ENCODE results near the gene IFIT1. TPM values are rescaled to one million over a fixed set of nuclear protein-coding genes. Genes with fewer than 3 reads are reported as not detected.

IFIT1 gene
- total RNA-seq, 1 donor from 2014 or later, result 13.2 TPM

- Histone ChIP-seq H3K4me3 (no peak overlapping the region), H3K9ac (no peak overlapping the region)
- no peak overlapping the region for H3K4me3 Mint-ChIP-seq
These were observed 59.8 kb downstream of the IFIT1 start for GRCh38 chr10:89452193-89452592.

DNA sequence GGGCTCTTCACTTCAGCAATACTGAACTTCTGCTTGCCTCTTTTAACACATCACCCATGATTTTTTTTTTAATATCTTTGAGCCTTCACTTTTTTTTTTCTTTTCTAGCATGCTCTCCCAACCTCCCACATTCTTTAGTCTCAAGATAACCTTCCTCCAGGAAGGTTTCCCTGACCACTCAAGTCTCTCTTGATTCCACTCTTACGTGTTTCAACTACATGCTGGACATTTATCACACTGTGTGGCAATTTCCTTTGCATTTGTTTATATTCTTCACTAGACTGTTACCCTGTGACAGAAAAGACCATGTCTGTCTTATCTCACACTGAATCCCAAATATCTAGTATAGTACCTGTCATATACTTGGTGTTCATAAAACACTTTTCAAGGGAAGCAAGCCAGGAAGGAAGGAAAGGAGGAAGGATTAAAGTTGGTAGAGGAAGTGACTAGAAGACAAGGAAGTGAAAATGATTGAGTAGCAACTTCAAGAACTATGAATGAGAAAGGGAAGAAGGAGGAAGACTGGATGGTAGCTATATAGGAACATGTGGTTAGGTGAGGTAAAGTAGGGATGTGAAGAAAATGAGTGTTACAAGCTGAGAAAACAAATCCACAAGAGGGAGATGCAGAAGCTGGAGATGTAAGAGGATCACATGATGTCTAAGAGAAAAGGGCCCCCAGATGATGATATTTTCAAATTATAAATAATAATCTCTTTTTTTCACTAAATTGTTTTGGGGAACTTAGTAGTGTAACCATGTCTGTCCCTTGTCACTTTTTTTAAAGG lies 62.3 kb downstream of the IFIT1 start:
- Histone ChIP-seq H3K4me3 (no peak overlapping the region), H4K20me1 (ENCODE audit: low read depth) (no peaks in the 10 kb centered on the region), H3K27me3 (no peaks in the 10 kb centered on the region), H3K4me2 (no peak overlapping the region), H2AFZ (replicated peaks) (no peak overlapping the region), H3K27ac (no peak overlapping the region), H3K36me3 (no peaks in the 10 kb centered on the region), H3K9ac (no peak overlapping the region), H3K79me2 (ENCODE audit: low read depth) (no peaks in the 10 kb centered on the region), H3F3A (ENCODE audit: low read depth) (no peaks in the 10 kb centered on the region), H3K4me1 (no peaks in the 10 kb centered on the region), H3K9me3 (ENCODE audit: low read depth) (no peaks in the 10 kb centered on the region)
- DNase-seq (ENCODE audit: low spot score), result no peak
- H3K4me1 Mint-ChIP-seq, result no peaks in the 10 kb centered on the region
- H3K27ac Mint-ChIP-seq, result no peak overlapping the region
- H3K27me3 Mint-ChIP-seq (ENCODE audit: insufficient read depth, low read depth), result peaks cover 4% of the 10 kb centered on the region
- TF ChIP-seq EZH2phosphoT487 (IDR thresholded peaks at IDR 0.05) (no peak), CTCF (IDR thresholded peaks at IDR 0.05) (no peak), EZH2 (IDR thresholded peaks at IDR 0.05) (no peak)
- H3K4me3 Mint-ChIP-seq, result no peak overlapping the region
- no peaks in the 10 kb centered on the region for H3K36me3 Mint-ChIP-seq
- no peaks in the 10 kb centered on the region for H3K9me3 Mint-ChIP-seq

More at GRCh38 chr10:89452193-89452592, 59.8 kb downstream of the IFIT1 start:
- no peak overlapping the region for H2AFZ ChIP-seq (replicated peaks)
- TF ChIP-seq EZH2 (IDR thresholded peaks at IDR 0.05) (no peak), CTCF (IDR thresholded peaks at IDR 0.05) (no peak), EZH2phosphoT487 (IDR thresholded peaks at IDR 0.05) (no peak)
- no peaks in the 10 kb centered on the region for H3K79me2 ChIP-seq (ENCODE audit: low read depth)
- no peaks in the 10 kb centered on the region for H3K4me1 ChIP-seq
- Mint-ChIP-seq H3K27ac (no peak overlapping the region), H3K9me3 (no peaks in the 10 kb centered on the region), H3K27me3 (ENCODE audit: insufficient read depth, low read depth) (peaks cover 4% of the 10 kb centered on the region), H3K4me1 (no peaks in the 10 kb centered on the region), H3K36me3 (no peaks in the 10 kb centered on the region)
- H3K9me3 ChIP-seq (ENCODE audit: low read depth), result no peaks in the 10 kb centered on the region
- no peak for DNase-seq (ENCODE audit: low spot score)
- H3K36me3 ChIP-seq, result no peaks in the 10 kb centered on the region
- H3K4me2 ChIP-seq, result no peak overlapping the region
- no peaks in the 10 kb centered on the region for H3F3A ChIP-seq (ENCODE audit: low read depth)
- H3K27ac ChIP-seq, result no peak overlapping the region
- no peaks in the 10 kb centered on the region for H4K20me1 ChIP-seq (ENCODE audit: low read depth)
- no peaks in the 10 kb centered on the region for H3K27me3 ChIP-seq

Other genes starting within 250 kb of the IFIT1 start
- gene CH25H, start 185.3 kb upstream of the IFIT1 start, total RNA-seq (ENCODE audit: low replicate concordance), result not detected in 2 replicates
- gene LIPA, start 140.8 kb upstream of the IFIT1 start, total RNA-seq (ENCODE audit: low replicate concordance), result 15.5 and 18.9 TPM in 2 replicates
- 0.06 and 0.22 TPM in 2 replicates for gene IFIT2, start 90.6 kb upstream of the IFIT1 start, total RNA-seq (ENCODE audit: low replicate concordance)
- 0.06 TPM in 1 of 2 replicates, not detected in the other for gene IFIT3, start 64.6 kb upstream of the IFIT1 start, total RNA-seq (ENCODE audit: low replicate concordance)
- gene IFIT1B, start 14.6 kb upstream of the IFIT1 start, total RNA-seq (ENCODE audit: low replicate concordance), result not detected in 2 replicates
- gene IFIT5, start 21.9 kb downstream of the IFIT1 start, total RNA-seq (ENCODE audit: low replicate concordance), result 5.6 and 7.0 TPM in 2 replicates
- gene SLC16A12, start 143.0 kb downstream of the IFIT1 start, total RNA-seq (ENCODE audit: low replicate concordance), result not detected in 2 replicates

All from neural progenitor cell (in vitro differentiated cells).